IPS DF 19.7 (cell line): Measurements from ENCODE around the gene NRL.

Experiments used
- DNase-seq: peaks from one replicate; pipeline ENCODE4 v3.0.0-alpha.2; 2013; ENCODE audit warnings: low read depth, low spot score

The NRL gene

DNA sequence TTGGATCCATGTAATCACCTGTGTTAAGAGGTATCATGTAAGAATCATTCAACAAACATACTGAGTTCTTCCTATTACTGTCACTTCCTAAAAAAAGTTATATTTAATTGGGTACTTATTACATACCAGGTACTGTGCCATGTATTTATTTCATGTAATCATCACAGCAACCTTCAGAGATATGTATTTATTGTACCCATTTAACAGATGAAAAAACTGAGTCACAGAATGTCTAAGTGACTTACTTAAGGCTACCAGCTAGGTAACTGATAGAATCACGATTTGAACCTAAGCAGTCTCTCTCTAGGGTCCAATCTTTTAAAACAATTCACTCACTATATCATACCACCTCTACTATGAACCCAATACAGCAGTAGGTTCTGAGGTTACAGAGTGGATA, 29.7 kb upstream of the NRL start:
- DNase-seq, result no peak

DNA sequence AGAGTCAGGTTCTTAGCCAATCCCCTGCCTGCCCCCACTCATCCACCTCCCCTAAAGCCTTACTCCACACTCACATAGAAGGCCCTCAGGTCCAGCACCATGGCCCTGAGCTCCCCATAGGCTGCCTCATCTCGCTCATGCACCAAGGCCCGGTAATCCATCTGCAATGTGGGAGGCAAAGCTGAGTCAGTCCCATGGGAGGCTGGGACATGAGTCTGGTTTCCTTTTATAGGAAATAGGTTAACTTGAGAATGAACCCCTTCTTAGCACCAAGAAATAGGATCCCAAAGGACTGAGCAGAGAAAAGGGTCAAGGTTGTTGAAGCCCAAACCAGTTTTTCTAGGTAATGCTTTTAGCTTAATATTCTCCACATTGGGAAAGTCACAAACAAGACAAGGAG, 28.8 kb upstream of the NRL start:
- DNase-seq, result no peak

DNA sequence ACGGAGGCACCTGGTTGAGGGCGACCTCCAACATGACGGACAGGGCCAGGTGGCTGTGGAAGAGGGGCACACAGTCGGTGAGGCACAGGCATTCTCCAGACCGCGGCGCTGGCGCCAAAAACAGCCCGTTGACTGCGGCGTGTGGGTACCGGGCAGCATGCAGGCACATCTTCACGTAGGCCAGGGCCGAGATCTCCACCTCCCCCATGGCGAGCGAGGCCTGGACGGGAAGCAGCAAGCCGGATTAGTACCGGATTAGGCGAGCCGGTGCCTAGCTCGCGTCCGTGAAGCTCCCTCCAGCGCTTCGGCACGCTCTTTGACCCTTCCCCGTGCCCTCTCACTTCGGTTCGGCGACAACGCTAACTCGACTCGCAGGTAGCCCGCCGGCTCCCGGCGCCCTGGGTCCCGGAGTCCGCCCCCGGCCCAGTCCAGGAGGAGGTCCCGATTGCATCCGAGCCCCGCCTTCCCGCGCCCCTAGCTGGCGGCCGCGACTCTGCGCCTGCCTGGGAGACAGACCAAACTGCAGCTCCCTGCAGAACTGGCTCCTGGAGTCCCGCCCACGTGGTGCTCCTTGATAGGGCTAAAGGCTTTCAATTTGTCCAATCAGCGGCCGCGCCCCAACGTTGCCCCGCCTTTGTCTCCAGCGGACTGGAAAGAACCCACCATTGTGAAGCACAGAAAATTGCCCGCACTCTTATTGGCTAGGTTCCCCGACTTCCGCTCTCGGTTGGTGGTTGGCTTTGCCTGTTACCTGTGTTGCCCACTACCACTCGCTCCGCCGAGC, 26.5 kb upstream of the NRL start, which contains the start of gene EMC9:
Gene EMC9, minus strand, starts transcription at position 495 of the 784 bp plus-strand sequence. Its CDS starts 287 bp downstream, at position 208.
- peak; percentile 98 for DNase-seq

DNA sequence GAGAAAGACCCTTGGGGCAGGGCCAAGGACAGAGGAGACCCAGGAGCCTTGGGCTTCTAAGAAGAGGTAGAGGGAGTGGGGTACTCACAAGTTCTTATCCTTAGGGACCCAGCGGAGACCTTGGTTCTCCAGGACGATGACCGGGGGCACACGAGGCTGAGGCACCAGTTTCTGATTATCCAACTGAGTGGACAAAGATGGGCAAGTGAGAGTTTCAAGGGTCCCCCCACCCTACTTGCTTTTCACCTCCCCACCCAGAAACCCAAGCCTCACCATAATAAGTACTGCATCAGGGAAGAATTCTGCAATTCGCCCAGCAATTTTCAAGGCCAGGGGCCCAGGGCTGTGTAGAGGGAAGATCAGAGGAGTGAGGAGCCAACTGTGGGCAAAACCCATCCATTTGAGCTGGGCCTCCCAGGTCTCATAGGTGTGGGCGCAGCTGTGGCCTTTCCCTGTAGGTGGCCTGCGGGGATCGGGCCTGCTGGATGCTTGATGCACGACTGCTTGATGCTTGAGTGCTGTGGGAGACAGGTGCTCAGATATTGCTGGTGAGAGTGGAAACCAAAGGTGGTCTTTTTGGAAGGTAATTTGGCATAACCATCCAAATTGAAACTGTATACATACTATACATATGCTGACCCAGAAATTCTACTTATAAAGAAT, 24.7 kb upstream of the NRL start:
- DNase-seq, result no peak

DNA sequence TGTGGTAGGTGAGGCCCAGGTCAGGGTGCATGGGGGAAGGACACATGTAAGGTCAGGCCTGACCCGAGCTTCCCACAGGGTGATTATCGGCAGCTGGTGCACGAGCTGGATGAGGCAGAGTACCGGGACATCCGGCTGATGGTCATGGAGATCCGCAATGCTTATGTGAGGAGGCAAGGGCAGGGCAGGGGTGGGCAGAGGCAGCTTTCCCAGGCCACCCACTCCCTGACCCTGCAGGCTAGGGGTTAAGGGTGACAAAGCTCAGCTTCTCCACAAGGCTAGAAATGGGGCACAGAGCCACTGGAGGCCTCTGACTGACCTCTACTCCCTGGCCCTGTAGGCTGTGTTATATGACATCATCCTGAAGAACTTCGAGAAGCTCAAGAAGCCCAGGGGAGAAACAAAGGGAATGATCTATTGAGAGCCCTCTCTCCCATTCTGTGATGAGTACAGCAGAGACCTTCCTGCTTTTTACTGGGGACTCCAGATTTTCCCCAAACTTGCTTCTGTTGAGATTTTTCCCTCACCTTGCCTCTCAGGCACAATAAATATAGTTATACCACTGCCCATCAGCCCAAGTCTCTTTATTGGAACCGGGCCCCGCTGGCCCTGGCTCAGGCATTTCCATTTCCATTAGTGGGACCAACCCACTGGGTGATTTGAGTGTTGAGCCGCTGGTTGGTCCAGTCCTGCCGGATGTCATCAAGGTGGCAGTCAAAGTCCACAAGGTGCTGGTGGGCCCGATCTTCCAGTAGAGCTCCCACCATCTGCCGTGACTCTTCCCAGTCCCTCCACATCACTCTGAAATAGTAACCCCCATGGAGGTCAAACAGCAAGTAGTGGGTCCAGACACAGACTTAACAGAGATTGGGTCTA, 23.9 kb upstream of the NRL start:
- DNase-seq, result no peak

DNA sequence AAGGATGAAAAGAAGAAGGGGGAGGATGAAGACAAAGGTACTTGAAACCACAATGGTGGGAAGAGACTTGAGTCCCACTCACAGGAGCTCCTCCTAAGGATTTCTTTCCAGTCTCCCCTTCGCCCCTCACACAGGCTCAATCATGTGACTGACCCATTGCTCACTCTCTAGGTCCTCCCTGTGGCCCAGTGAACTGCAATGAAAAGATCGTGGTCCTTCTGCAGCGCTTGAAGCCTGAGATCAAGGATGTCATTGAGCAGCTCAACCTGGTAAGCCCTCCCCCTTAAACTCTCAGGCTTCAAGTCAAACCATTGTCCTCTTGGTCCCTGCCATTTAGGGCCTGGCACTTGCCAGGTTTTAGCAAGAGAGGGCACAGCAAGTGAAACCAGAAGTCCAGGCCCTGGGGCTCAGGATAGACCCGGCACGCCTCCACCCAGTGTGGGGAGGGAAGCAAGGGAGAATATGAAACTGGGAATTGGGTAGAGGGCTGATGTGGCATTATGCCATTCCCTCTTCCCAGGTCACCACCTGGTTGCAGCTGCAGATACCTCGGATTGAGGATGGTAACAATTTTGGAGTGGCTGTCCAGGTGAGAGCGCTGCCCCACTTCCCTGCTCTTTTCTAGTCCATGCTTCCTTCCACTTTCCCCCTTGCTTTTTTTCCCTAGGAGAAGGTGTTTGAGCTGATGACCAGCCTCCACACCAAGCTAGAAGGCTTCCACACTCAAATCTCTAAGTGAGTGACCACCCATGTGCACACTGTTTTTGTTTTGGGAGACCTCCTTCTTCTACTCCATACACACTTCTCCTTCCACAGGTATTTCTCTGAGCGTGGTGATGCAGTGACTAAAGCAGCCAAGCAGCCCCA, 23.0 kb upstream of the NRL start:
- DNase-seq, result no peak

DNA sequence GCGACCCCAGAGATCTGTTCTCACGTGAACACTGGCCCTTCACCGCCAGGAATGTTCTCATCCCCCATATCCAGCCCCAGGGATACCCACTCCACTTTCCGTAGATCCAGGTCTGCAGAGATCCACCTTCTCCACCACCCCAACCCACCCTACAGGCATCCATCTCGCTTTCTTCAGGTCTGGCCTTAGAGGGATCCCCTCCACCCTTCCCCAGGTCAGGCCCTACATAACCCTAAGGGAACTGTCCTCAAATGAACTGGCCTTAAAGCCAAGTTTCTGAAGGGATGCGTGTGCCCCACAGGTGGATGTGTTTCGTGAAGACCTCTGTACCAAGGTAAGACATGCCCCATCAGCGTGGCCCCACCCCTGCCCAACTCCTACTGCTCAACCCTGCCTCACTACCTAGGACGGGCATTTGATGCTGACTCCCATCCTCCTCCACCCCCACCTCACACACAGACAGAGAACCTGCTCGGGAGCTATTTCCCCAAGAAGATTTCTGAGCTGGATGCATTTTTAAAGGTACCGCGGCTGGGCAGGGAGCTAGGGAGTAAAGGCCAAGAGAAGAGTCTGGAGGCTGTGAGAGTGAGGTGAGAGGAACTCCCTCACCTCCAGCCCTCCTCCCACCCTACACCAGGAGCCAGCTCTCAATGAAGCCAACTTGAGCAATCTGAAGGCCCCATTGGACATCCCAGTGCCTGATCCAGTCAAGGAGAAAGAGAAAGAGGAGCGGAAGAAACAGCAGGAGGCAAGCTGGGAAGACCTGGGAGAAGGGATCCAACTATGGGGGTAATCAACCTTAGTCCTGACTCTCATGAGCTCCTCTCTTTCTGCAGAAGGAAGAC, 22.2 kb upstream of the NRL start:
- no peak for DNase-seq

DNA sequence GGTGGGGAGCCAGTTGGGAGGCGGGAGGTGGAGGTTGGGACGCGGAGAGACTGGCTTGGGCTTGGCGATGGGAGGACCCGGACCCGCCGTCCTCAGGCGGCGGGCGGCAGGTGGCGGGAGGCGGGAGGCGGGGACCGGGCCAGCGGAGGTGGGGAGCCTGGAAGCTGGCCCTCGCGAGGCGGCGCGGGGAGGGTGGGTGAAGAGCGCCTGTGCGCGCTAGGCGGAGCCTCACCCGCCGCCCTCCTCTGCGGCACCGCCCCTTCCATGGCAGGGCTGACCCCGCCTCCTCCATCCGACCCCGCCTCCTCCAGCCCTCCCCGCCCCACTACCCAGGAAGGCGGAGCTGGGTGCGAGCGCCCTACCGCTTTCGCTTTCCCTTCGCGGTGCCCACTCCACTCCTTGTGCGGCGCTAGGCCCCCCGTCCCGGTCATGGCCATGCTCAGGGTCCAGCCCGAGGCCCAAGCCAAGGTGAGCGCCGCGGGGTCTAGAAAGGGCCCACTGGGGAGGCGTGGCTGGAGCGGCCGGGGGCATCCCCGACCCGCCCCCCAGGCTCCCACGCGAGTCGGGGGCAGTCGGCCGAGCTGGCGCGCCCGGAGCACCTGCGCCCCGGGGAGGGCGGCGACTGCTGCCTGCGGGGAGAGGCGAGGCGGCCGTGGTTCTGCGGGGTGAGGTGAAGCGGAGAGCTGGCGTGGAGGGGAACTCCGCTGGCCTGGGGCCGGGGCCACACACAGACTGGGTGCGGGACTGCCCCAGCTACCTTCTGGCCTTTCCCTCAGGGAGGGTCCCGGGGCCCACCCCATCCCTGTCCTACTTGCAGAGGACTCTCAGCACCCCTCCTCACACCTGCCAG, 21.3 kb upstream of the NRL start, which contains the start of gene PSME1:
Gene PSME1, plus strand, starts transcription at position 361 of the 850 bp plus-strand sequence. Its CDS starts 69 bp downstream, at position 430.
- DNase-seq, result no peak

DNA sequence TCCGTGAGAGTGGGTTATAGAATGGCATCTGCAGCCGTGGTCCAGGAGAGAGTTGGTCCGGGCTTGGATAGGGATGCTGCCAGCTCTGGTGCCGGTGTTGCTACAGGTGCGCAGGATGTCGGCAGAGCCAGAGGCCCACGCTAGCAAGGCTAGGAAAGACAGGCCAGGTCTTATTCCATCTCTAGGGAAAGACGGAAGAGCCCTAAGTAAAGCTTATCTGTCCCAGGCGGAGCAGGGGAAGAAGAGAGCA, 20.8 kb upstream of the NRL start:
- no peak for DNase-seq

DNA sequence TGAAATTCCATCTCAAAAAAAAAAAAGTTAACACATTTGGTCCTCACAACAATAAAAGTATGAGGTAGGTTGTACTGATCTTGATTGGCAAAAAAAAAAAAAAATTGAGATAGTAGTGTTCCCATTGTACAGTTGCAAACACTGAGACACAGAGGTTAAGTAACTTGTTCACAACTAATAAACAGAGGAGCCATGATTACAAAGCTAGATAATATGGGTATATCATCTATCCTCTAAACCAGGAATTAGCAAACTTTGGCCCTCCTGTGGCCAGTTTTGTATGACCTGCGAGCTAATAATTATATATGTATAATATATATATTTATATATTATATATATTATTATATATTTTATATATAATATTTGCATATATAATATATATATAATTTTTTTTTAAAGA, 19.0 kb upstream of the NRL start:
- DNase-seq, result no peak

DNA sequence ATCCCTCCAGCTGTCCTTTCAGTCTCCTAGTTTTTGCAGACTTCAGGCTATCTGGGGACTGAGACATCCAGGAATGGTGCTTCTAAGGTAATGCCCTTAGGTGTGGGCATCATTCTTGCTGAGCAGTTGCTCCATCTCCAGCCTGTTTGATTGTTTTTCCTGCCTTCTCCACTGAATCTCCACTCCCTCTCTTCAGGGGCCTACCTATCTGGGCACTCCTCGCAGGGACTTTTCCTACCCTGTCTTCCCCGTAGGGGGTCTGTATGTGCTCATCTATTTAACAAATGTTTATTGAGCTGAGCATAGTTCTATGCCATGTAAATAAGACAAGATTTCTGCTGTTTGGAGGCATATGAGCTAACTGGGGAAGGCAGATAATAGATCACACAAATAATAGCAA, 18.2 kb upstream of the NRL start:
- no peak for DNase-seq

DNA sequence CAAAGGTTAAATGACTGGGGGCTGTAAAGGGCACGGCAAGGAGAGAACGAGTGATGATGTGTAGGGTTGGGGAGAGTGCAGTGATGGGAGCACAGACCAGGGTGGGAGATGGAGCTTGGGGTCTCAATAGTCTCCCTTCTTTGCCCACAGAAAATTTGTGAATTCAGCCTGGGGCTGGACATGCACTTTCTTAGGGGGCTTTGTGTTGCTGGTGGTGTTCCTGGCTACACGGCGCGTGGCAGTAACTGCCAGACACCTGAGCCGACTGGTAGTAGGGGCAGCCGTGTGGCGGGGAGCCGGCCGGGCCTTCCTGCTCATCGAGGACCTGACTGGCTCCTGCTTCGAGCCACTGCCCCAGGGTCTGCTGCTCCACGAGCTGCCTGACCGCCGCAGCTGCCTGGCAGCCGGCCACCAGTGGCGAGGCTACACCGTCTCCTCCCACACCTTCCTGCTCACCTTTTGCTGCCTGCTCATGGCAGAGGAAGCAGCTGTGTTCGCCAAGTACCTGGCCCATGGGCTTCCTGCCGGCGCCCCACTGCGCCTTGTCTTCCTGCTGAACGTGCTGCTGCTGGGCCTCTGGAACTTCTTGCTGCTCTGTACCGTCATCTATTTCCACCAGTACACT, 17.4 kb upstream of the NRL start:
- DNase-seq, result no peak

DNA sequence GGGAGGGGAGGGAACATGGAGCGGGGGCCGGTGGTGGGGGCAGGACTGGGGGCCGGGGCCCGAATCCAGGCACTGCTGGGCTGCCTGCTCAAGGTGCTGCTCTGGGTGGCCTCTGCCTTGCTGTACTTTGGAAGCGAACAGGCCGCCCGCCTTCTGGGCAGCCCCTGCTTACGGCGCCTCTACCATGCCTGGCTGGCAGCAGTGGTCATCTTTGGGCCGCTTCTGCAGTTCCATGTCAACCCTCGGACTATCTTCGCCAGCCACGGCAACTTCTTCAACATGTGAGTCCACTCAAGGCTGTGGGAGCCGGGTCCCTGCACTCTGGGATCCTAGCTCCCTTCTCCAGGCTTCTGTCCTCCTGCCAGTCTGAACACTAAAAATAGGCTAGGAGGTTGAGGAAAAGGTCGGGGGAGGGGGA, 16.8 kb upstream of the NRL start:
- no peak for DNase-seq

DNA sequence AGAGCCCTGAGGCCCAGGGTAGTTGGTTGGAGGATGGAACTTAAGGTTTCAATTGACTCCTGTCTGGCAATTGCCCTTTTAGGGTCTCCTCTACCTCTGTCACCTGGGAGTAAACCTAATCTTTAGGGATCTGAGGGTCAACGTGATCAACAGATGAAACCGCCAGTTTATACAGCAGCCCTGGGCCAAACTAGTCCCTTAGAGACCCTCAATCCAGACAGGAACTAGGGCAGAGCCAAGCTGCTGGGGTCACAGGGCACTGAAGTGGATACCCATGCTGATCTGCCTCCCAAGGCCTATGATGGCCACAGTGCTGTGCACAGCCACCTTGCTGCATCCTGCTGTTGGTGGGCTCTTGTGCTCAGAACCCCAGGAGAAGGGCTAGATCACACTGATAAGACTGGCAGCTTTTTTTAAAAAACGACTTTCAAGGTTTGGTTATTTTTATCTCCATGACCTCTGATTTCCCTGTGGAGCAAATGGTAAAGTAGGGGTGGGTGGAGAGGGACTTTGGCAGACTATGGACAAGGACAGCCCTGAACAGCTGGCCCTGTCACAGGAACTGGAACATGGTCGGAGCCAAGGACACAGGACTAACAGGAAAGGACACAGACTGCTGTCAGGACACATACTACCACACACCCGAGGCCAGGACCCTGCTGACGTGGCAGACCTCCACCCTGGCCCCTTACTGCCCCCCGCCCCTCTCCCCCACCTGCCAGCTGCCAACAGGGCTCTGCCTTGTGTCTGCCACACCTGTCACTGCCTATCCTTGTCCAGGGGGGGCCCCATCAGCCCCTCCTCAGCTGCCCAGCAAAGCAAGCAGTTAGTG, 16.2 kb upstream of the NRL start:
- DNase-seq, result no peak

DNA sequence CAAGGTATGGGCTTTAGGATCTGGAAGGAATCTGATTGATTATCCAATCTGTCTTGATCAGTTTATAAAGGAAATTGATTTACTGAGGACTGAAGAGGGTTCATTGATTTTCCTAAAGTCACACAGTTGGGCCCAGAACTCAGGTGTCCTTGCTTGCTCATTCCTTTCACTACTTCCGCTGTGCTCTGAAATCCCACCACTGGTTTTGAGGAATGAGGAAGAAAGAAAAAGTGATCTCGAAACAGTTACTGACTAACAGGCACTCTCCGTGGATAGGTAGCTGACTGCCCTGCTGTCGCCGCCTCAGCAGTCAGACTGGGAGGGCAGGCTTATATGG, 15.6 kb upstream of the NRL start, which contains the start of gene FITM1:
Gene FITM1, plus strand, starts transcription at position 280 of the 337 bp plus-strand sequence. CDS start 905 bp downstream, outside the sequence.
- no peak for DNase-seq

DNA sequence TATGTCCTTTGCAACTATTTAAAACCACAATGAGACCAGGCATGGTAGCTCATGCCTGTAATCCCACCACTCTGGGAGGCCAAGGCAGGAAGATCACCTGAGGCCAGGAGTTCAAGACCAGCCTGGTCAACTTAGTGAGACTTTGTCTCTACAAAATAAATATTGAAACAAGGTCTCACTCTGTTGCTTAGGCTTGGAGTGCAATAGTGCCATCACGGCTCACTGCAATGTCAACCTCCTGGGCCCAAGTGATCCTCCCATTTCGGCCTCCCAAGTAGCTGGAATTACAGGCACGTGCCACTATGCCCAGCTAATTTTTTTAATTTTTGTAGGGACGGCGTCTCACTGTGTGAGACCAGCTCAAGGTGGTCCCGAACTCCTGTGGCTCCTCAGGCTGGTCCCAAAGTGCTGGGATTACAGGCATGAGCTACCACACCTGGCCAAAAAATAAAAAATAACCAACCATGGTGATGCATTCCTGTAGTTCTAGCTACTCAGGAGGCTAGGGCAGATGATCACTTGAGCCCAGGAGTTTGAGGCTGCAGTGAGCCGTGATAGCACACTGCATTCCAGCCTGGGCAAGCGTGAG, 14.8 kb upstream of the NRL start:
- no peak for DNase-seq

DNA sequence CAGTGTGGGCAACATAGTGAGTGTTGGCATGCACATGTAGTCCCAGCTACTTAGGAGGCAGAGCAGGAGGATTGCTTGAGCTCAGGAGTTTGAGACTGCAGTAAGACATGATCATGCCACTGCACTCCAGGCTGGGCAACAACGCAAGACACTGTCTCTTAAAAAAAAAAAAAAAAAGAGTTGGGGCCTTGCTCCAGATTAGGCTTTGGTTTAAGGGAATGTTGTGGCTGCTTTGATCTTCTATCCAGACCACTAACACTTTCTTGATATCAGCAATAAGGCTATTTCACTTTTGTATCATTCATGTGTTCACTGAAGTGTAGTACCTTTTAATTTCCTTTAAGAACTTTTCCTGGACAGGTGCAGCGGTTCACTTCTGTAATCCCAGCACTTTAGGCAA, 12.9 kb upstream of the NRL start:
- DNase-seq, result no peak

DNA sequence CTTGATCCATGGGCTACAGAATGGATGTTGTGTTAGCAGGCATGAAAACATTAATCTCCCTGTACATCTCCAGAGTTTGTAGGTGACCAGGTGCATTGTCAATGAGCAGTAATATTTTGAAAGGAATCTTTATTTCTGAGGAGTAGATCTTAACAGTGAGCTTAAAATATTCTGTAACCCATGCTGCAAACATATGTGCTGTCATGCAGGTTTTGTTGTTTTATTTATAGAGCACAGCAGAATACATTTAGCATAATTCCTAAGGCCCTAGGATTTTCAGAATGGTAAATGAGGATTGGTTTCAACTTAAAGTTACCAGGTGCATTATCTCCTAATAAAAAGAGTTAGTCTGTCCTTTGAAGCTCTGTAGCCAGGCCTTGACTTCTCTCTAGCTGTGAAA, 12.2 kb upstream of the NRL start:
- DNase-seq, result no peak
